ENCODE data around the gene ELF4.

Gene ELF4

DNA sequence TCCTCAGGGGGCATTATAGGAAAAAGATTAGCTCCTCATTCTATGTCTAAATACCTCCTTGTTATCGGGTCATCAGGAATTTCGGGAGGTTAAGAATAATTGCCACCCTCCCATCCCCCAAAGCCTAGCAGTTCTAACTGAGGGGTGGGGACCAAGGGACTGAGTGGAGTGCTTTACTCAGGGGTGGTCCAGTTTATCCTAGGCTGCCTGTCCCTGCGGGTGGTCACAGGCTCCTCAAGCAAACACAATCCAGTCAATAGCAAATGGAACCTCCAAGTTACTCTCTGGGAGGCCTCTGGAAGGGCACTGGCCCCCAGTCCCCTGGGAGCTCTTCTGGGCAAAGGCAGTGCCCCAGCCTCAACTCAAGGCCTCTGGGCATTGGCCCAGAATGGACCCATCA lies 6.7 kb downstream of the ELF4 start:
- Histone ChIP-seq H3K4me3 (ENCODE audit: low read length, poor library complexity, severe bottlenecking) (peak overlapping the region; percentile 10), H3K4me1 (ENCODE audit: insufficient read depth, low read length, poor library complexity, severe bottlenecking) (peaks cover 46% of the 10 kb centered on the region), H2AFZ (ENCODE audit: low read length) (no peak overlapping the region), H3K4me2 (ENCODE audit: low read depth, low read length, poor library complexity, severe bottlenecking) (peak overlapping the region; percentile 58), H3K9ac (ENCODE audit: low read depth, low read length, poor library complexity, severe bottlenecking) (no peak overlapping the region), H3K79me2 (ENCODE audit: insufficient read depth, low read length) (peaks cover 98% of the 10 kb centered on the region), H3F3A (ENCODE audit: low read depth) (no peaks in the 10 kb centered on the region), H3K9me3 (ENCODE audit: insufficient read depth, low read depth, low read length) (no peaks in the 10 kb centered on the region), H3K36me3 (ENCODE audit: insufficient read depth, low read length) (no peaks in the 10 kb centered on the region), H3K9me2 (replicated peaks; ENCODE audit: low read depth, low read length) (no peaks in the 10 kb centered on the region), H3K27me3 (ENCODE audit: insufficient read depth, low read length, poor library complexity, severe bottlenecking) (no peaks in the 10 kb centered on the region), H4K20me1 (ENCODE audit: insufficient read depth, low read length, poor library complexity, severe bottlenecking) (peaks cover 43% of the 10 kb centered on the region)
- no peak for TF ChIP-seq EZH2phosphoT487 (IDR thresholded peaks at IDR 0.05; ENCODE audit: borderline replicate concordance)
- TF ChIP-seq, protein P1, sequence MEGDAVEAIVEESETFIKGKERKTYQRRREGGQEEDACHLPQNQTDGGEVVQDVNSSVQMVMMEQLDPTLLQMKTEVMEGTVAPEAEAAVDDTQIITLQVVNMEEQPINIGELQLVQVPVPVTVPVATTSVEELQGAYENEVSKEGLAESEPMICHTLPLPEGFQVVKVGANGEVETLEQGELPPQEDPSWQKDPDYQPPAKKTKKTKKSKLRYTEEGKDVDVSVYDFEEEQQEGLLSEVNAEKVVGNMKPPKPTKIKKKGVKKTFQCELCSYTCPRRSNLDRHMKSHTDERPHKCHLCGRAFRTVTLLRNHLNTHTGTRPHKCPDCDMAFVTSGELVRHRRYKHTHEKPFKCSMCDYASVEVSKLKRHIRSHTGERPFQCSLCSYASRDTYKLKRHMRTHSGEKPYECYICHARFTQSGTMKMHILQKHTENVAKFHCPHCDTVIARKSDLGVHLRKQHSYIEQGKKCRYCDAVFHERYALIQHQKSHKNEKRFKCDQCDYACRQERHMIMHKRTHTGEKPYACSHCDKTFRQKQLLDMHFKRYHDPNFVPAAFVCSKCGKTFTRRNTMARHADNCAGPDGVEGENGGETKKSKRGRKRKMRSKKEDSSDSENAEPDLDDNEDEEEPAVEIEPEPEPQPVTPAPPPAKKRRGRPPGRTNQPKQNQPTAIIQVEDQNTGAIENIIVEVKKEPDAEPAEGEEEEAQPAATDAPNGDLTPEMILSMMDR (conservative IDR thresholded peaks at IDR 0.05; ENCODE audit: low read length), result no peak

GRCh38 chrX:130100180-130100579 lies 10.1 kb downstream of the ELF4 start:
- Histone ChIP-seq H2AFZ (ENCODE audit: low read length) (no peak overlapping the region), H4K20me1 (ENCODE audit: insufficient read depth, low read length, poor library complexity, severe bottlenecking) (peaks cover 24% of the 10 kb centered on the region), H3K79me2 (ENCODE audit: insufficient read depth, low read length) (peaks cover 81% of the 10 kb centered on the region)

DNA sequence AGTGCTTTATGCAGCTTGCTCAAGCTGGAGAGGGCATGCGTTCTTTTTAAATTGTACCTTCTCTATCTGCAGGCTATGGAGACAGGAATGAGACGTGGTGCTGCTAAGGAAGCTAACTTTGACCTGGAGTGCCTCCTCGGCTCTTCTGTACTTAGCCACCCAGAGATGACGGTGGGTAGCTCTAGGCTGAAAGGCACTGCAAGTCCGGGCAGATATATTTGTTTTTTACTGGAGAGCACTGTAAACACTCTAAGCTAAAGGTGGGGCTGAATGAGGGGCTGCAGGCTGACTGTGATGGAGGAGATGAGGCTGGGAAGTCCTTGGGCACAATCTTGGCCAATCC lies 12.1 kb downstream of the ELF4 start:
- no peaks in the 10 kb centered on the region for H3K27me3 ChIP-seq (ENCODE audit: insufficient read depth, low read length, poor library complexity, severe bottlenecking)
- no peaks in the 10 kb centered on the region for H3K9me2 ChIP-seq (replicated peaks; ENCODE audit: low read depth, low read length)
- H3K79me2 ChIP-seq (ENCODE audit: insufficient read depth, low read length), result peaks cover 79% of the 10 kb centered on the region
- H3F3A ChIP-seq (ENCODE audit: low read depth), result no peaks in the 10 kb centered on the region
- H4K20me1 ChIP-seq (ENCODE audit: insufficient read depth, low read length, poor library complexity, severe bottlenecking), result peaks cover 22% of the 10 kb centered on the region
- TF ChIP-seq EZH2phosphoT487 (IDR thresholded peaks at IDR 0.05; ENCODE audit: borderline replicate concordance), result no peak
- TF ChIP-seq, protein P1 (conservative IDR thresholded peaks at IDR 0.05; ENCODE audit: low read length), result no peak
- H3K9ac ChIP-seq (ENCODE audit: low read depth, low read length, poor library complexity, severe bottlenecking), result peak overlapping the region; percentile 73
- peaks cover 64% of the 10 kb centered on the region for H3K4me1 ChIP-seq (ENCODE audit: insufficient read depth, low read length, poor library complexity, severe bottlenecking)
- H3K36me3 ChIP-seq (ENCODE audit: insufficient read depth, low read length), result no peaks in the 10 kb centered on the region
- H3K9me3 ChIP-seq (ENCODE audit: insufficient read depth, low read depth, low read length), result no peaks in the 10 kb centered on the region
- H2AFZ ChIP-seq (ENCODE audit: low read length), result no peak overlapping the region
- H3K4me2 ChIP-seq (ENCODE audit: low read depth, low read length, poor library complexity, severe bottlenecking), result peak overlapping the region; percentile 87
- peak overlapping the region; percentile 67 for H3K4me3 ChIP-seq (ENCODE audit: low read length, poor library complexity, severe bottlenecking)

More at GRCh38 chrX:130100180-130100579, 10.1 kb downstream of the ELF4 start:
- Histone ChIP-seq H3K4me3 (ENCODE audit: low read length, poor library complexity, severe bottlenecking) (no peak overlapping the region), H3K36me3 (ENCODE audit: insufficient read depth, low read length) (no peaks in the 10 kb centered on the region), H3F3A (ENCODE audit: low read depth) (no peaks in the 10 kb centered on the region), H3K9me2 (replicated peaks; ENCODE audit: low read depth, low read length) (no peaks in the 10 kb centered on the region), H3K9ac (ENCODE audit: low read depth, low read length, poor library complexity, severe bottlenecking) (no peak overlapping the region), H3K27me3 (ENCODE audit: insufficient read depth, low read length, poor library complexity, severe bottlenecking) (no peaks in the 10 kb centered on the region), H3K4me1 (ENCODE audit: insufficient read depth, low read length, poor library complexity, severe bottlenecking) (peaks cover 68% of the 10 kb centered on the region), H3K4me2 (ENCODE audit: low read depth, low read length, poor library complexity, severe bottlenecking) (peak overlapping the region; percentile 31), H3K9me3 (ENCODE audit: insufficient read depth, low read depth, low read length) (no peaks in the 10 kb centered on the region)
- no peak for TF ChIP-seq EZH2phosphoT487 (IDR thresholded peaks at IDR 0.05; ENCODE audit: borderline replicate concordance)
- TF ChIP-seq, protein P1 (conservative IDR thresholded peaks at IDR 0.05; ENCODE audit: low read length), result no peak
